ENCODE results near the gene KRTAP5-2. TPM values are rescaled to one million over a fixed set of nuclear protein-coding genes. Genes with fewer than 3 reads are reported as not detected.

The KRTAP5-2 gene
- total RNA-seq, 1 experiment from 2014 or later, result not detected

GRCh38 chr11:1637628-1638027 is 39.5 kb upstream of the KRTAP5-2 start:
- no peak overlapping the region for H3K9ac ChIP-seq (ENCODE audit: extremely low read depth, insufficient read length, low read length)
- H2BK15ac ChIP-seq (ENCODE audit: low read depth, low read length), result no peak overlapping the region
- H3K9me3 ChIP-seq (ENCODE audit: control insufficient read depth, low read depth, low read length), result no peaks in the 10 kb centered on the region
- H2BK20ac ChIP-seq (ENCODE audit: low read depth, low read length, poor library complexity, severe bottlenecking), result no peak overlapping the region
- no peak overlapping the region for H3T11ph ChIP-seq (ENCODE audit: low read length)
- H2AFZ ChIP-seq (ENCODE audit: low read length), result no peak overlapping the region
- H4K20me1 ChIP-seq (ENCODE audit: control insufficient read depth, insufficient read depth, insufficient read length), result no peaks in the 10 kb centered on the region
- H3K27ac ChIP-seq (ENCODE audit: insufficient read length, low read depth, low read length), result no peak overlapping the region
- no peak overlapping the region for H4K5ac ChIP-seq (ENCODE audit: insufficient read length, low read depth, low read length)
- no peak overlapping the region for H3K4me2 ChIP-seq (ENCODE audit: insufficient read depth, insufficient read length, low read length)
- H3K27me3 ChIP-seq (ENCODE audit: insufficient read depth, low read length), result no peaks in the 10 kb centered on the region
- no peak overlapping the region for H4K91ac ChIP-seq (ENCODE audit: insufficient read length, low read depth, low read length)
- no peak overlapping the region for H2BK12ac ChIP-seq (ENCODE audit: insufficient read length, low read depth, low read length)
- H3K14ac ChIP-seq (ENCODE audit: insufficient read depth, low read length), result no peak overlapping the region
- no peak overlapping the region for H3K56ac ChIP-seq (ENCODE audit: insufficient read length, low read depth, low read length)
- H3K36me3 Mint-ChIP-seq (ENCODE audit: insufficient read depth in 1 of 3, low read depth in 3 of 3), result no peaks in the 10 kb centered on the region
- H3K4me3 Mint-ChIP-seq, result no peak overlapping the region
- H3K23ac ChIP-seq (ENCODE audit: insufficient read length, low read depth, low read length), result no peak overlapping the region
- no peak overlapping the region for H2BK5ac ChIP-seq (ENCODE audit: insufficient read length, low read length)
- H3K79me1 ChIP-seq (ENCODE audit: insufficient read depth, low read depth, low read length, poor library complexity, severe bottlenecking), result no peaks in the 10 kb centered on the region
- H2AK5ac ChIP-seq (ENCODE audit: insufficient read length, low read length), result no peak overlapping the region
- DNase-seq, result no peak
- no peaks in the 10 kb centered on the region for H3K9me3 Mint-ChIP-seq
- no peaks in the 10 kb centered on the region for H3K23me2 ChIP-seq (ENCODE audit: insufficient read length, low read depth, low read length, poor library complexity, severe bottlenecking)
- H3K27me3 Mint-ChIP-seq (ENCODE audit: low read depth), result peaks cover 42% of the 10 kb centered on the region
- H3K79me2 ChIP-seq (ENCODE audit: insufficient read depth, low read length), result no peaks in the 10 kb centered on the region
- H4K8ac ChIP-seq (replicated peaks; ENCODE audit: insufficient read length, low read depth, low read length), result no peak overlapping the region
- no peak overlapping the region for H2BK120ac ChIP-seq (ENCODE audit: low read depth, low read length, poor library complexity, severe bottlenecking)
- no peak overlapping the region for H3K27ac Mint-ChIP-seq
- TF ChIP-seq CTCF (conservative IDR thresholded peaks at IDR 0.05), result no peak
- H3K4me1 Mint-ChIP-seq, result peaks cover 5% of the 10 kb centered on the region in 2 experiments
- no peak overlapping the region for H3K18ac ChIP-seq (ENCODE audit: insufficient read length, low read depth, low read length)
- WGBS (ENCODE audit: extremely low coverage, insufficient read length, low lambda C conversion rate), result no CpG with 5 or more reads among the region's 2 CpGs
- H3K4ac ChIP-seq (ENCODE audit: low read depth, low read length), result no peak overlapping the region
- no peaks in the 10 kb centered on the region; the same call in 1 of the 2 replicates for H3K4me1 ChIP-seq (ENCODE audit: insufficient read depth, low read length)

Measured in H9 (cell line).